Lower leg skin (tissue), 4 donors: ENCODE measurements around the gene ESYT2. TPM values are rescaled to one million over a fixed set of nuclear protein-coding genes. Genes with fewer than 3 reads are reported as not detected.

ENCODE experiments used
- DNase-seq, 2 donors: peaks; one replicate each; pipeline ENCODE4 v3.0.0-alpha.2; 2019; ENCODE audit warnings: low spot score in 2 of 2
- H3K4me3 ChIP-seq: fragments of 200-600 bp; sonication (generic); 2 replicates; pipeline ENCODE4 v1.5.1; 2017; ENCODE audit warnings: mild to moderate bottlenecking, low read depth; ENCODE audit not compliant: poor library complexity, severe bottlenecking
- POLR2A ChIP-seq, 2 donors: fragments of 450-650 bp; IDR thresholded peaks; one replicate each; pipeline ENCODE4 v1.6.1; 2016 to 2017; ENCODE audit warnings: antibody characterized with exemption in 2 of 2, mild to moderate bottlenecking in 1 of 2, moderate library complexity in 1 of 2
- WGBS, 2 donors: methylation state at CpG; one replicate each; pipeline ENCODE4 v1.1.5; 2018; 5-methylcytosine and 5-hydroxymethylcytosine counted together
- intact Hi-C: fragments of 100-400 bp; cut with DNase I; formaldehyde crosslinking; loops from one replicate; pipeline ENCODE4 v1.15.0; 2023; ENCODE audit warnings: low total_unique reads
- total RNA-seq, 4 donors: library from RNA; depleted of rRNA; stranded (reverse); fragments of >200 nt; gene quantifications; one replicate each; pipeline ENCODE4 v1.1.0, GENCODE V29; 2016
- TF ChIP-seq, protein P1 (sequence below), 3 donors: fragments of 450-650 bp; IDR thresholded peaks; one replicate each; pipeline ENCODE4 v1.5.1; 2016; ENCODE audit warnings: antibody characterized with exemption in 3 of 3, mild to moderate bottlenecking in 3 of 3, moderate library complexity in 2 of 3

ESYT2 gene
- total RNA-seq, 4 donors from 2014 or later = 75.5 to 101 (median 78.0) TPM

- DNase-seq = peak in 1 of 2 donors; percentile 75
- intact Hi-C loops = no loop called here
- H3K4me3 ChIP-seq = no peak overlapping the region
- 95 to 98% methylated on average over 28 to 29 of the region's 30 CpGs for WGBS, 2 donors
- TF ChIP-seq, protein P1, sequence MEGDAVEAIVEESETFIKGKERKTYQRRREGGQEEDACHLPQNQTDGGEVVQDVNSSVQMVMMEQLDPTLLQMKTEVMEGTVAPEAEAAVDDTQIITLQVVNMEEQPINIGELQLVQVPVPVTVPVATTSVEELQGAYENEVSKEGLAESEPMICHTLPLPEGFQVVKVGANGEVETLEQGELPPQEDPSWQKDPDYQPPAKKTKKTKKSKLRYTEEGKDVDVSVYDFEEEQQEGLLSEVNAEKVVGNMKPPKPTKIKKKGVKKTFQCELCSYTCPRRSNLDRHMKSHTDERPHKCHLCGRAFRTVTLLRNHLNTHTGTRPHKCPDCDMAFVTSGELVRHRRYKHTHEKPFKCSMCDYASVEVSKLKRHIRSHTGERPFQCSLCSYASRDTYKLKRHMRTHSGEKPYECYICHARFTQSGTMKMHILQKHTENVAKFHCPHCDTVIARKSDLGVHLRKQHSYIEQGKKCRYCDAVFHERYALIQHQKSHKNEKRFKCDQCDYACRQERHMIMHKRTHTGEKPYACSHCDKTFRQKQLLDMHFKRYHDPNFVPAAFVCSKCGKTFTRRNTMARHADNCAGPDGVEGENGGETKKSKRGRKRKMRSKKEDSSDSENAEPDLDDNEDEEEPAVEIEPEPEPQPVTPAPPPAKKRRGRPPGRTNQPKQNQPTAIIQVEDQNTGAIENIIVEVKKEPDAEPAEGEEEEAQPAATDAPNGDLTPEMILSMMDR (IDR thresholded peaks at IDR 0.05) = no peak
- TF ChIP-seq POLR2A (IDR thresholded peaks at IDR 0.05) = no peak
Measured at GRCh38 chr7:158867214-158867984, 38.1 kb upstream of the ESYT2 start.

GRCh38 chr7:158865977-158866376, 36.7 kb upstream of the ESYT2 start:
- WGBS, 2 donors = 95 to 98% methylated on average over 4 of the region's 4 CpGs
- H3K4me3 ChIP-seq = no peak overlapping the region
- no peak for DNase-seq
- no peak for TF ChIP-seq POLR2A (IDR thresholded peaks at IDR 0.05)
- TF ChIP-seq, protein P1 (IDR thresholded peaks at IDR 0.05) = no peak
- intact Hi-C loops = no loop called here

DNA sequence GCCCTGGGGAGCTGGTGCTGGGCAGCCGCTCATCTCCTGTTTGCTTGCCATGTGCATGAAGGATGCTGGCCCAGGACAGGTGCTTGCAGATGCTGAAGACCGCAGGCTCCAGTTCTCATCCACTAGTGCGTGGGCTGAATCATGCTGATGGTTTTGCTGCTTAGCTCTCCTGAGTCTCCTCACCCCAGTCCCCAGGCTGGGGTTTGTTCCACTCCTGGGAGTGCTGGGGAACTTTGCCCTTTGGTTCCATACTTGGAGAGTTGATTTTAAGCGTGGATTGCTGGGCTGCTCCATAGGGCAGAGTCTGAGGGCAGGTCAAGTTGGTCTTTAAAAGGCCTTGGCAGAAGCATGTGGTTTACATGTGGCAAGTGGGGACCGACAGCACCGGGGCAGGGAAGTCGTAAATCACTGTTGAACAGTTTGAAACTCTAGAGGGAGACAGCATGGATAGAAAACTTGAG, 36.2 kb upstream of the ESYT2 start:
- TF ChIP-seq POLR2A (IDR thresholded peaks at IDR 0.05) = no peak
- TF ChIP-seq, protein P1 (IDR thresholded peaks at IDR 0.05) = no peak

GRCh38 chr7:158864833-158865232, 35.5 kb upstream of the ESYT2 start:
- peak in 1 of 2 donors; percentile 74 for DNase-seq
- intact Hi-C loops = no loop called here
- WGBS, 2 donors = 93 to 94% methylated on average over 7 of the region's 7 CpGs
- TF ChIP-seq, protein P1 (IDR thresholded peaks at IDR 0.05) = no peak
- TF ChIP-seq POLR2A (IDR thresholded peaks at IDR 0.05) = no peak
- no peak overlapping the region for H3K4me3 ChIP-seq

More for the DNA sequence above, 36.2 kb upstream of the ESYT2 start:
- DNase-seq = peak in 1 of 2 donors; percentile 80
- WGBS, 2 donors = 62 to 65% methylated on average over 7 of the region's 7 CpGs
- H3K4me3 ChIP-seq = no peak overlapping the region
- intact Hi-C loops = no loop called here

GRCh38 chr7:158864507-158864820, 35.2 kb upstream of the ESYT2 start:
- TF ChIP-seq, protein P1 (IDR thresholded peaks at IDR 0.05) = no peak
- TF ChIP-seq POLR2A (IDR thresholded peaks at IDR 0.05) = no peak
- intact Hi-C loops = no loop called here
- H3K4me3 ChIP-seq = no peak overlapping the region
- DNase-seq = no peak
- WGBS, 2 donors = 82 to 85% methylated on average over 3 of the region's 3 CpGs
